GM12873 (cell line): ENCODE results near the gene DRAM1.

ENCODE experiments used
- CTCF ChIP-seq: IDR thresholded peaks from 2 replicates; pipeline ENCODE4 v1.5.1; 2012; ENCODE audit warnings: low read depth, mild to moderate bottlenecking, moderate library complexity, low read length, control low read depth; ENCODE audit not compliant: insufficient read depth; ENCODE audit errors: missing control alignments

The DRAM1 gene

GRCh38 chr12:101880769-101881168, 3.4 kb downstream of the DRAM1 start:
- TF ChIP-seq CTCF = no peak

GRCh38 chr12:101881228-101881627, 3.8 kb downstream of the DRAM1 start:
- no peak for TF ChIP-seq CTCF

GRCh38 chr12:101884174-101884573, 6.8 kb downstream of the DRAM1 start:
- no peak for TF ChIP-seq CTCF

- peak; percentile 3 for TF ChIP-seq CTCF
These were observed 8.7 kb downstream of the DRAM1 start for GRCh38 chr12:101885912-101886561.

GRCh38 chr12:101889211-101889752, 11.9 kb downstream of the DRAM1 start:
- TF ChIP-seq CTCF = no peak

GRCh38 chr12:101891462-101891971, 14.1 kb downstream of the DRAM1 start:
- TF ChIP-seq CTCF = no peak

GRCh38 chr12:101892794-101893193, 15.4 kb downstream of the DRAM1 start:
- TF ChIP-seq CTCF = no peak
